HL-60 (cell line): ENCODE measurements around the gene PRRT1.

Experiments used
- DNase-seq, 2 experiments: peaks; one replicate each; pipeline ENCODE4 v3.0.0-alpha.2; 2010 to 2020; ENCODE audit warnings: low read depth in 1 of 2, low spot score in 1 of 2
- H3K27ac ChIP-seq: fragments of 250-450 bp; sonication (Bioruptor Pico); replicated peaks from 2 replicates; pipeline ENCODE4 v1.5.1; 2020; ENCODE audit warnings: mild to moderate bottlenecking, moderate library complexity
- H3K27me3 ChIP-seq: fragments of 250-450 bp; sonication (Bioruptor Pico); 2 replicates; pipeline ENCODE4 v1.5.1; 2021; ENCODE audit warnings: mild to moderate bottlenecking, moderate library complexity; ENCODE audit not compliant: insufficient read depth, poor library complexity, severe bottlenecking
- H3K4me3 ChIP-seq: replicated peaks from 2 replicates; pipeline ENCODE4 v1.5.1; 2011; ENCODE audit warnings: mild to moderate bottlenecking, control low read depth, low read length; ENCODE audit not compliant: insufficient read depth
- CTCF ChIP-seq: IDR thresholded peaks from one replicate; pipeline ENCODE4 v1.5.1; 2011; ENCODE audit warnings: low read length, control low read depth, inconsistent platforms; ENCODE audit not compliant: insufficient read depth
- GABPA ChIP-seq: IDR thresholded peaks from 2 replicates; pipeline ENCODE4 v1.6.1; 2012; ENCODE audit warnings: low read depth
- POLR2AphosphoS5 ChIP-seq: IDR thresholded peaks from 2 replicates; pipeline ENCODE4 v1.6.1; 2012; ENCODE audit warnings: low read depth
- REST ChIP-seq: IDR thresholded peaks from 2 replicates; pipeline ENCODE4 v1.6.1; 2012; ENCODE audit warnings: low read depth; ENCODE audit not compliant: insufficient replicate concordance
- SPI1 ChIP-seq: IDR thresholded peaks from 2 replicates; pipeline ENCODE4 v1.6.1; 2012; ENCODE audit warnings: low read depth, mild to moderate bottlenecking, borderline replicate concordance

The PRRT1 gene

GRCh38 chr6:32184084-32184640 lies 32.4 kb upstream of the PRRT1 start, which contains the start of gene AGER:
Gene AGER, minus strand, starts transcription at chr6:32184253. Its CDS starts 31 bp downstream, at chr6:32184222.
- Histone ChIP-seq H3K4me3 (no peak within 1 kb of the TSS), H3K27ac (no peak within 1 kb of the TSS), H3K27me3 (no peaks in the 10 kb centered on the region)
- DNase-seq = no peak
- no peak for TF ChIP-seq SPI1
- TF ChIP-seq CTCF = no peak
- no peak for TF ChIP-seq GABPA
- no peak for TF ChIP-seq REST
- TF ChIP-seq POLR2AphosphoS5 = no peak

GRCh38 chr6:32183483-32184083 lies 31.8 kb upstream of the PRRT1 start:
- DNase-seq = no peak
- Histone ChIP-seq H3K27me3 (no peaks in the 10 kb centered on the region), H3K4me3 (no peak overlapping the region), H3K27ac (no peak overlapping the region)
- TF ChIP-seq POLR2AphosphoS5 (no peak), CTCF (no peak), REST (no peak), GABPA (no peak), SPI1 (no peak)

GRCh38 chr6:32183030-32183429 lies 31.3 kb upstream of the PRRT1 start:
- no peak overlapping the region for H3K27ac ChIP-seq
- no peak overlapping the region for H3K4me3 ChIP-seq
- no peak for DNase-seq
- no peaks in the 10 kb centered on the region for H3K27me3 ChIP-seq
- TF ChIP-seq POLR2AphosphoS5 = no peak
- TF ChIP-seq SPI1 = no peak
- TF ChIP-seq GABPA = no peak
- TF ChIP-seq CTCF = no peak
- TF ChIP-seq REST = no peak
